H1 (cell line): ENCODE measurements around the gene LMAN1. TPM values are rescaled to one million over a fixed set of nuclear protein-coding genes. Genes with fewer than 3 reads are reported as not detected.

Experiments
- GABPA ChIP-seq: IDR thresholded peaks from 2 replicates; pipeline ENCODE4 v1.6.1; 2011; ENCODE audit warnings: mild to moderate bottlenecking, low read length, moderate library complexity, borderline replicate concordance; ENCODE audit not compliant: insufficient read depth
- RBBP5 ChIP-seq: IDR thresholded peaks from 2 replicates; pipeline ENCODE4 v1.7.1; 2012; ENCODE audit warnings: low read depth, mild to moderate bottlenecking, inconsistent platforms, low read length, moderate library complexity, borderline replicate concordance
- polyA plus RNA-seq, 7 experiments: library from polyadenylated mRNA; depleted of rRNA in 3 of 7; stranded (reverse) in 5 of 7; unstranded in 2 of 7; fragments of >200 nt in 5 of 7; fragments of 200-250 nt in 2 of 7; gene quantifications; 1 replicate in 5 of 7; 2 replicates in 1 of 7; 4 replicates in 1 of 7; pipeline versions ENCODE4 v1.2.1 to v1.2.3, GENCODE V29; 2011 to 2013; ENCODE audit warnings: missing spikeins in 2 of 7, mixed read lengths in 2 of 7
- total RNA-seq: library from RNA; stranded (reverse); fragmentation: NEBNext Ultra II Directional; extraction: Animal tissue kit (Norgen Biotek cat#: 25700); gene quantifications from 2 replicates; pipeline ENCODE4 v1.2.1, GENCODE V29; 2021
- TF ChIP-seq, protein P1 (sequence below): IDR thresholded peaks from 2 replicates; pipeline ENCODE4 v1.6.1; 2012; ENCODE audit warnings: inconsistent platforms

LMAN1 gene
- total and polyA plus RNA-seq, 2 of the 8 experiments (the other 6 are each of a cell fraction or from before 2014, with no cell fraction given): 20.3 to 73.6 TPM

DNA sequence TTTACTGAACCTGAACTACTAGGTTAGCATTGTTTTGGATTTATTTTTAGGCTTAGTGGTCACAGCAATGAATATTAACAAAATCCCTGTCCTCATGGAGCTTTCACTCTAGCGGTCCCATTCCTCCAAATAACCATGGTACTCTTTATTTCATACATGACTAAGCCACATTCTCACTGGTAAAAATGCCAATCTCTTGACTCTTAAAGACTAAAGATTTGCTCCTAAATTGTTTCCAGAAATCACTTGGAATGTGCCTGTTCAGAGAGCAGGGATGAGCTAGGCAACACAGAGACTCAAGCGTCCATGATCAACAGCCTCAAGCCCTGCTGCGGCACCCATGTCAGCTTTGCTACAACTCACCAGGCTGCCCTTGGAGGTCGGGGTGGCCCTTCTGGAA, 13.5 kb downstream of the LMAN1 start (continued):
- TF ChIP-seq, protein P1, sequence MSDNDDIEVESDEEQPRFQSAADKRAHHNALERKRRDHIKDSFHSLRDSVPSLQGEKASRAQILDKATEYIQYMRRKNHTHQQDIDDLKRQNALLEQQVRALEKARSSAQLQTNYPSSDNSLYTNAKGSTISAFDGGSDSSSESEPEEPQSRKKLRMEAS: no peak
- TF ChIP-seq GABPA (no peak), RBBP5 (no peak)
